Activated naive CD4-positive, alpha-beta T cell treated with anti-CD3 and anti-CD28 coated beads, Interleukin-2, amount 50 U/mL, for 72 hours (primary cell): Measurements from ENCODE around the gene DHDH. TPM values are rescaled to one million over a fixed set of nuclear protein-coding genes. Genes with fewer than 3 reads are reported as not detected.

Source experiments
- ATAC-seq, 2 donors: fragments of 150-1000 bp; cut with Tn5 transposase; 2 replicates each; pipeline ENCODE4 v1.10.0; 2021; ENCODE audit warnings: mild to moderate bottlenecking in 2 of 2, moderate library complexity in 2 of 2
- DNase-seq, 2 donors: peaks; one replicate each; pipeline ENCODE4 v3.0.0; 2021 to 2022; ENCODE audit warnings: low spot score in 2 of 2
- H3K27ac Mint-ChIP-seq, 2 donors: one replicate each; pipeline ENCODE4 v1.8.0; 2022; ENCODE audit warnings: mild to moderate bottlenecking in 2 of 2, mixed read lengths in 2 of 2
- H3K36me3 Mint-ChIP-seq, 2 donors: one replicate each; pipeline ENCODE4 v1.8.0; 2022; ENCODE audit warnings: mixed read lengths in 2 of 2
- H3K9me3 Mint-ChIP-seq, 2 donors: one replicate each; pipeline ENCODE4 v1.8.0; 2022; ENCODE audit warnings: mixed read lengths in 2 of 2
- total RNA-seq, 2 donors: library from RNA; stranded (reverse); gene quantifications; one replicate each; pipeline ENCODE4 v1.2.3, GENCODE V29; 2022

Gene DHDH
- total RNA-seq, 2 donors from 2014 or later, result 2.2 to 7.4 TPM

- Mint-ChIP-seq H3K27ac (peak overlapping the region; percentile 96 to 98), H3K9me3 (no peaks in the 10 kb centered on the region), H3K36me3 (peaks cover 22 to 37% of the 10 kb centered on the region in 2 donors)
- DNase-seq (no peak), ATAC-seq (no peak)
Measured at GRCh38 chr19:48955308-48955958, 21.9 kb downstream of the DHDH start.

DNA sequence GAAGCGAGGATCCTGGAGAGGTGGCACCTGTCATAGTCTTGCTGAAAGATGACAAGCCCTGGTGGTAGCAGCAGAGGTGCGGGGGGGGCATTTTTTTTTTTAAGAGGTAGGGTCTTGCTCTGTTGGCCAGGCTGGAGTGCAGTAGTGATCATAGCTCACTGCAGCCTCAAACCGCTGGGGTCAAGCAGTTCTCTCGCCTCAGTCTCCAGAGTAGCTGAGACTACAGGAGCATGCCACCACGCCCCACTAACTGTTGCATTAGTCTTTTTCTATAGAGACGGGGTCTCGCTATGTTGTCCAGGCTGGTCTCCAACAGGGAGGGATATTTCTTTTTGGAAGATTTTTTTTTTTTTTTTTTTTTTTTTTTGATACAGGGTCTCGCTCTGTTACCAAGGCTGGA lies 24.5 kb downstream of the DHDH start:
- H3K9me3 Mint-ChIP-seq, result no peaks in the 10 kb centered on the region
- ATAC-seq, result no peak
- DNase-seq, result no peak
- H3K27ac Mint-ChIP-seq, result peak overlapping the region in 1 of 2 donors; percentile 18
- peaks cover 22 to 37% of the 10 kb centered on the region in 2 donors for H3K36me3 Mint-ChIP-seq

DNA sequence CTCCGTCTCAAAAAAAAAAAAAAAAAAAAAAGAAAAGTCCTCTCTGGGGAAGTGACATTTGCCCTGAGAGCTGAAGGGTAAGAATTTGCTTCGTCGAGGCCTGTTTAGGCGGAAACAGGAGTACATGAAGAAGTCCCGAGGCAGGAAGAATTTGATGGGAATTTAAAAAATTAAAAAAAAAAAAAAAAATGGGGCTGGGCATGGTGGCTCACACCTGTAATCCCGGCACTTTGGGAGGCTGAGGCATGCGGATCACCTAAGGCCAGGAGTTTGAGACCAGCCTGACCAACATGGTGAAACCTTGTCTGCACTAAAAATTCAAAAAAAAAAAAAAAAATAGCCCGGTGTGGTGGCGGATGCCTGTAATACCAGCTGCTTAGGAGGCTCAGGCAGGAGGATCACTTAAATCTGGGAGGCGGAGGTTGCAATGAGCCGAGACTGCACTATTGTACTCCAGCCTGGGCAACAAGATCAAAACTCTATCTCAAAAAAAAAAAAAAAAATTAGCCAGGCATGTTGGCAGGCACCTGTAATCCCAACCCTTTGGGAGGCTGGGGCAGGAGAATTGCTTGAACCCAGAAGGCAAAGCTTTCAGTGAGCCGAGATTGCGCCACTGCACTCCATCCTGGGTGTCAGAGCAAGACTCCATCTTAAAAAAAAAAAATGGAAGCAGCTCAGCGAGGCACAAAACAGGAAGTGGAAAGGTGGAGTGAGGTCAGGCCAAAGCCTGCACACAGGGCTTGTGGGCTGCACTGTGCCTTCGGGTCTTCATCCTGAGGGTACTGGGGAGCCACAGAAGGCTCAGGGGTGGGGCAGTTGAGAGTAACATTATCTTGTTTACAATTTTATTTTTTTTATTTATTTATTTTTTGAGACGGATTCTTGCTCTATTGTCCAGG lies 26.1 kb downstream of the DHDH start:
- Mint-ChIP-seq H3K27ac (no peak overlapping the region), H3K9me3 (no peaks in the 10 kb centered on the region), H3K36me3 (peaks cover 22 to 37% of the 10 kb centered on the region in 2 donors)
- ATAC-seq (no peak), DNase-seq (no peak)

GRCh38 chr19:48961051-48961649 lies 27.7 kb downstream of the DHDH start:
- Mint-ChIP-seq H3K27ac (peak overlapping the region in 1 of 2 donors; percentile 96), H3K36me3 (peaks cover 21 to 36% of the 10 kb centered on the region in 2 donors), H3K9me3 (no peaks in the 10 kb centered on the region)
- DNase-seq (peak in 1 of 2 donors; percentile 78), ATAC-seq (peak in 1 of 2 donors; percentile 13)

DNA sequence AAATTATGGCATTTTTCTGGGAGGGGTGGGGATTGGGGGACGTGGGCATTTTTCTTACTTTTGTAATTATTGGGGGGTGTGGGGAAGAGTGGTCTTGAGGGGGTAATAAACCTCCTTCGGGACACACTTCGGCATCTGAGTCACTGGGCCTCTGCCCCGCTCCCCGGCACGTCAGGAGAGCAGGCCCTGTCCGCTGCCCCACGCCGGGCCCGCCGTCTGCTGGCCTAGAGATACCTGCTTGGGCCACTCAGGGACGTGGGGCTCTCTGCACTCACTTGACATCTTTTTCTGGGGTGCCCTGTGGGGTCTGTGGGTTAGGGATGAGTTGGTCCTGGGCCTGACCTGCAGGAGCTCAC lies 28.2 kb downstream of the DHDH start:
- Mint-ChIP-seq H3K36me3 (peaks cover 21 to 36% of the 10 kb centered on the region in 2 donors), H3K9me3 (no peaks in the 10 kb centered on the region), H3K27ac (peak overlapping the region; percentile 94 to 96)
- no peak for ATAC-seq
- no peak for DNase-seq

- peaks cover 21 to 33% of the 10 kb centered on the region in 2 donors for H3K36me3 Mint-ChIP-seq
- H3K27ac Mint-ChIP-seq, result peak overlapping the region; percentile 94 to 96
- ATAC-seq (peak; percentile 13 to 23), DNase-seq (peak; percentile 54 to 78)
- no peaks in the 10 kb centered on the region for H3K9me3 Mint-ChIP-seq
Measured at GRCh38 chr19:48962029-48962848, 28.7 kb downstream of the DHDH start.

DNA sequence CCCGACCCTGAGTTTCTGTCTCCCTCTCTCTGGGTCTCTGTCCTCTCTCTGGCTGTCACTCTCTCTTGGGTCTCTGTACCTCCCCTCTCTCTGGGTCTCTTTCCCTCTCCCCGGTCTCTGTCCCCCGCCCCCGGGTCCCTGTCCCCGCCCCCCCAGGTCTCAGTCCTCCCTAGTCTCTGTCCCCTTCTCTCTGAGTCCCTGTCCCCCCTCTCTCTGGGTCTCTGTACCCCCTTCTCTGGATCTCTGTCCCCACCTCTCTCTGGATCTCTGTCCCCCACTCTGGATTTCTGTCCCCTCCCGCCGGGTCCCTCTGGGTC lies 29.3 kb downstream of the DHDH start:
- no peak for DNase-seq
- peak overlapping the region; percentile 94 to 96 for H3K27ac Mint-ChIP-seq
- ATAC-seq, result no peak
- H3K9me3 Mint-ChIP-seq, result no peaks in the 10 kb centered on the region
- H3K36me3 Mint-ChIP-seq, result peaks cover 22 to 28% of the 10 kb centered on the region in 2 donors

GRCh38 chr19:48963371-48964204 lies 30.1 kb downstream of the DHDH start:
- peak; percentile 64 to 85 for DNase-seq
- Mint-ChIP-seq H3K27ac (peak overlapping the region; percentile 96 to 100), H3K9me3 (no peaks in the 10 kb centered on the region), H3K36me3 (peaks cover 22 to 23% of the 10 kb centered on the region in 2 donors)
- peak in 1 of 2 donors; percentile 44 for ATAC-seq

DNA sequence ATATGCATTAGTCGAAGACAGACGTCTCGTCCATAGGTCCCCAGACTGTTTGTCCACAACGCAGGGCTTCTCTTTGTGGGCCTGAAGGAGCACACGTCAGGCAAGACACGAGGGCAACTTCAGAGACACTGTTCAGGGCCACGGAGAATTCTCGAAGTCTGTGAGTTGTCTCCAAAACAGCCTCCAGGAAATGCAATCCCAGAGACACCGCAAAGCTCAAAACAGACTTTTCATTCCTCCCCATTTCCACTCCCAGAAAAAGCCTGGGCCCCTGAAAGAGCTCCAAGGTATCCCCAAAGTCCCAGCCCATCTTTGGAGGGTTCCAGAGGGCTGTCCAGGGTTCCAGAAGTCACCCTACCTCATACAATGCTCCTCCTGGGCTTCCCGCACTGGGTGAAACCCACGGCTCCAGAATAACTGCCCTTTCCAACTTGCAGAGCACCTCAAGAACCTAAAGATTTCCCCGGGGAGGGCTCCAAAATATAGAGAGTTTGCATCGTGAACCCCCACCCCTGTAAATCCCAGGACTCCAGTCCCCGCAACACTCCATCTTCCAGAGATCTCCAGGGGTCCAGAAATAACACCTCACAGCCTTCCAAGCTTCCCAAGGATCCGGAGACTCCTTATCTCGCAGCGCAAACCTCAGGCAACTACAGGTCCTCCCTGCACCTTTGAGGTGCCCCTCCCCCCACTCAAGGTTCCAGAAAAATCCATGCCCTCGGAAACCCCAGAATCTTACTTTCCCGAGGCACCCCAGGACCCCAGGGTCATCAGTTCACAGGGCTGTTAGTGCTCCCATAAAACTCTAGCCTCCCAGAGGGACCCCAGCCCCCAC lies 30.9 kb downstream of the DHDH start:
- H3K27ac Mint-ChIP-seq, result peak overlapping the region; percentile 96 to 100
- H3K36me3 Mint-ChIP-seq, result peaks cover 19 to 22% of the 10 kb centered on the region in 2 donors
- DNase-seq (peak in 1 of 2 donors; percentile 61), ATAC-seq (no peak)
- H3K9me3 Mint-ChIP-seq, result no peaks in the 10 kb centered on the region

- Mint-ChIP-seq H3K36me3 (peaks cover 19 to 22% of the 10 kb centered on the region in 2 donors), H3K9me3 (no peaks in the 10 kb centered on the region), H3K27ac (peak within 1 kb of the TSS; percentile 96 to 100)
- ATAC-seq (peak; percentile 66 to 72), DNase-seq (peak; percentile 95 to 96)
Measured at GRCh38 chr19:48965040-48965805, 31.7 kb downstream of the DHDH start, which contains the start of gene FTL. Gene FTL (plus strand): TSS chr19:48965309. CDS start chr19:48965508, 199 bp downstream.

- peak; percentile 30 to 48 for ATAC-seq
- H3K36me3 Mint-ChIP-seq, result peaks cover 19 to 22% of the 10 kb centered on the region in 2 donors
- H3K27ac Mint-ChIP-seq, result peak overlapping the region; percentile 96 to 100
Measured at GRCh38 chr19:48965806-48966540, 32.5 kb downstream of the DHDH start.

DNA sequence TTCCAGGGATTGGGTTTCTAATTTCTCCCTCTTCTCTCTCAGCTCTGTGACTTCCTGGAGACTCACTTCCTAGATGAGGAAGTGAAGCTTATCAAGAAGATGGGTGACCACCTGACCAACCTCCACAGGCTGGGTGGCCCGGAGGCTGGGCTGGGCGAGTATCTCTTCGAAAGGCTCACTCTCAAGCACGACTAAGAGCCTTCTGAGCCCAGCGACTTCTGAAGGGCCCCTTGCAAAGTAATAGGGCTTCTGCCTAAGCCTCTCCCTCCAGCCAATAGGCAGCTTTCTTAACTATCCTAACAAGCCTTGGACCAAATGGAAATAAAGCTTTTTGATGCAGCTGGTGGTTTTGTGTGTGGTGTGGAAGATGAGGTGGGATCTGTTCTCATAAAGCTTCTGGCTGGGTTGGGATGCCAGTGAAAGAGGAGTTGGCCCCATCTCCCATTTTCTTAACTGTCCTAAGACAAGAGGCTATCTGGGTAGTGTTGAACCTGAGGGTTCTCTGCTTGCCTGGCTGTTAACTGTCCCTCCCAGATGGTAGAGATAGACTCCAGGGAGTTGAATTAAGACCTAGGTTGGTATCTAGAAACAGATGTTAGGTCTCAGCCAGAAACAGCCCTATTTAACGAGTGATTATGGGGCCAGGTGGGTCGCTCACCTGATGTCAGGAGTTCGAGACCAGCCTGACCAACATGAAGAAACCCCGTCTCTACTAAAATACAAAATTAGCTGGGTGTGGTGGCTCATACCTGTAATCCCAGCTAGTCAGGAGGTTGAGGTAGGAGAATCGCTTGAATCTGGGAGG lies 33.2 kb downstream of the DHDH start:
- peaks cover 19 to 22% of the 10 kb centered on the region in 2 donors for H3K36me3 Mint-ChIP-seq
- ATAC-seq, result no peak
- no peak for DNase-seq
- peak overlapping the region; percentile 96 to 100 for H3K27ac Mint-ChIP-seq
- no peaks in the 10 kb centered on the region for H3K9me3 Mint-ChIP-seq

More at GRCh38 chr19:48965806-48966540, 32.5 kb downstream of the DHDH start:
- peak in 1 of 2 donors; percentile 83 for DNase-seq
- no peaks in the 10 kb centered on the region for H3K9me3 Mint-ChIP-seq
